COLO668 (cell line): Measurements from ENCODE around the gene EIF4E.

Experiments used
- DNase-seq: peaks from one replicate; lab custom pipeline; 2025; ENCODE audit not compliant: unreplicated experiment; lab: John Stamatoyannopoulos, UW

Gene EIF4E, protein sequence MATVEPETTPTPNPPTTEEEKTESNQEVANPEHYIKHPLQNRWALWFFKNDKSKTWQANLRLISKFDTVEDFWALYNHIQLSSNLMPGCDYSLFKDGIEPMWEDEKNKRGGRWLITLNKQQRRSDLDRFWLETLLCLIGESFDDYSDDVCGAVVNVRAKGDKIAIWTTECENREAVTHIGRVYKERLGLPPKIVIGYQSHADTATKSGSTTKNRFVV

DNA sequence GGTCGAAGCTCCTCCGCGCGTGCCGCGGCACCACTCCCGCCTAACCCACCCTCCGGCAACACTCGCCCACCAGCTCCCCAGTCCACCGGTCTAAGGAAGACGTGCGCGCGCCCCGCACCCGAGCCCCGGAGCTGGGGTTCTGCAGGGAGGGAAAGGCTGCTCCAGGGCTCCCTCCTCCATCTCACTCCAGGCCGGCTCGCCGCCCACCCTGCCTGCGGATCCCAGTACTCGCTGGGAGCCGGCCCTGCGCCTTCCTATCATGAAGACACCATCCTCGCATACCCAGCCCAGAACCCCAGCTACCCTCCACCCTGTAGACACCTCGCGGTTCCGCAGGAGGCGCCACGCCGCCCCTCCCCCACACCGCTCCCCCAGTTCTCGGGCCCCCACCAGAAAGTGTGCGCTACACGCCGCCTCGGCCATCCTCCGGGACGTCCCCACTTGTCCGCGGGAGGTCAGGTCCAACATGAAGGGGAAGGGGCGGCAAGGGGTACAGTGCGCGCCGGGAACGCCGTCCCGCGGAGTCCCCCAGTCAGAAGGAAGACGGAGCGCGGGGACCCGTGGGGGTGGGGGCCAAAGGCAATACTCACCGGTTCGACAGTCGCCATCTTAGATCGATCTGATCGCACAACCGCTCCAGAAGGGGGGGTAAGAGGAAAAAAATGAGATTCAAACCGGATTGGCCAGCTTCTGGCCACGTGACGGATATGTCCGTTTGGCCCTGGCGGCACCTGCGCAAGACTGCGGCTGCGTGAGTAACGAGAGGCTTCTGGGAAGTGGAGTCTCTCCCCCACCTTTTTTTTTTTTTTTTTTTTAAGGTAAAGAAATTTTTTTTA is at the start of gene EIF4E:
EIF4E (minus strand) TSS at position 629 of the 836 bp plus-strand sequence; CDS start at position 608, 21 bp downstream.
- peak; percentile 97 for DNase-seq

- DNase-seq, result no peak
Observed at GRCh38 chr4:98977557-98977956, 48.6 kb upstream of the EIF4E start.

DNA sequence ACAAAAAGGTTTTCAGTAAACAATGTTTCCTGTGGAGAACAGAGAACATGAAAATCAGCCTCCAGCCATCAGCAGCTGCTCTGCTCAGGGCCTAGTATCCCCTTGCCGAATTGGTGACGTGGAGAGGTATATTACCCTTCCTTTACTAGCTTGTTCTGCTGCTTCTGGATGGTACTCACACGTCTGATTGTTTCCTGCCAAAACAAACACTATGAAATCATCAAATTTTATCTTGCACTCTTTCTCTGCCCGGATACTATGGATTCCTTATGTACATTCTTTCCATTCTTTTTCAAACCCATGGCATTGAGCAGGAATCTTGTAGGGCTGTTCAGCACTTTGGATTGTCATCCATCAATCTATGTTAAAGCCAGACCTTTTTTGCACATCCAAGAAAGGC is 47.8 kb upstream of the EIF4E start:
- DNase-seq, result no peak

GRCh38 chr4:98969878-98970785 is 41.2 kb upstream of the EIF4E start:
- no peak for DNase-seq

DNA sequence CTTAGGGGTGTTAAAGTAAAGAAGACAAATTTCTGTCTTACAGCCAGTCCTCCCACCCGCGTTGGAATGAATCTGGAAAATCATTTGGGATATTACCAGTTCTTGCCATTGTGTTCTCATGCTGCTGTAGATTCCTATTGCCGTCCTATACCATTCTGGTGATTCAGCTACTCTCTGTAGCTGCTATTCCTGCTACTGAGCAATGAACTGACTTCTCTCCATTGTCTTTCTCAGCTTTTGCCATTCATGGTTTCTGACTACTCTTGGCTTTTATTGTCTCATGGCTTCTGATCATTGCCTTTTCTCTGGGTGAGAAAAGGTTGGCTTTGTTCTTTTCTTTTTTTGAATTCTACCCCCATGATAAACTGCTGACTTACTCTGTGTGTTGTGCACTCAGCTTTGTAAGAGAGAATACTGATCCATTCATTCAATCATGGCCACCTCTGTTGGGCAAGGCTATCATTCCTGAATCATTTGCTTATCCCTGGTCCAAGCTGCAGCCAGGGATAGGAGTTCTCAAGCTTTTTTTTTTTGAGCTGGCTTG is 38.9 kb upstream of the EIF4E start:
- DNase-seq, result no peak

GRCh38 chr4:98966926-98967325 is 38.0 kb upstream of the EIF4E start:
- no peak for DNase-seq

DNA sequence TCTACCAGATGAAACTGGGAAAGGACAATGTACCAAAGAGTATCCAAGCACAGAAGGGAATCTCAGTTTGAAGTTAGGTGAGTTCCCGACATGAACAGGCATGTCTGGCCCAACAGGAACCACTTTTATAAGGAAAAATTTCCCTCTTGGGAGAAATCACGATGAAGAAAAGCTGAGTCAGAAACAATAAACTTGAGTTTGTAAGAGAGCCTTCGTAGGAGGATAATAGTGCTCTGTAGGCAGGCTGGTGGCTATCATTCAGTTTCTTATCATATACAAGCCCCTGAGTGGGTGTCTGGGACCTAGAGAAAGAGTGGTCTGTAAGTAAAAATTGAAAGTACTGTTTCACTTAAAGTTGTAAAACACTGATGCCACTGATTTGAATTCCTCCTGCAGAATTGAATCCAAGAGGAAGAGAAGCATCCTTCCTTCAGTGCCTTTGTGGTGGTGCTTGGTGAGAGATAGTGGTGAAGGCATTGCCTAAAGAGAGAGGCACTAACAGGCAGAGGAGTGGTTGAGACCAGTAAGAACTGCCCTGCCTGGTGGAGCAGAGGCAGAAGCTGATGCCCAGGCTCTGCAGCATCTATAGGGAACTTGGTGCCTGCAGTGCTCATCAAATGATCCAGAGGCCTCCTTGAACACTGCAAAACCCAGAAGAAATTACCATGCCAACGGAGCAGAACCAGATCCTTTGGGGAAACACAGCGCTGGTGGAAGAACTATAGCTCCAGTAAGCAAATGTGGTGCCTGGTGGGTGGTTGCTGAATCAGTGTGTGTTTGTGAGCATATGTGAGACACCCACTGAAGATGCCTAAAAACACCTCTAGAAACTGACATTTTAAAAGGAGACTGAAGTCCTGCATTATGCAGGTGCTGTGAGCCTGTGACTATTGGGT is 34.9 kb upstream of the EIF4E start:
- no peak for DNase-seq

DNA sequence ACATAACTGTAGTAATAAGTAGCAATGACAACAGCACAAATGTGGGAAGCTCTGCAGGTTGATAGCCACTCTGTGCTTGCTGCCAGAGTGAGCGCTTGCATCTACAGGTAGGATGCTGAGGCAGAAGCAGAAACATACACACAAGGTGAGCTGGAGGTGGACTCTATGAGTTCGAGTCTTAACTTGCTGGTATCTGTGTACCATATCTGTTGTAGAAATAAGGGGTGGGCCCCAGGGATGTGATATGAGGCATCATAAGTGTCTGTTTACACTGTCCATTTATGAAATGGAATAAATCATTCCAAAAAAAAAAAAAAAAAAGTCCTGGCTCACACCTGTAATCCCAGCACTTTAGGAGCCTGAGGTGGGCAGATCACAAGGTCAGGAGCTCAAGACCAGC is 32.8 kb upstream of the EIF4E start:
- DNase-seq, result no peak

GRCh38 chr4:98959411-98959810 is 30.5 kb upstream of the EIF4E start:
- no peak for DNase-seq

DNA sequence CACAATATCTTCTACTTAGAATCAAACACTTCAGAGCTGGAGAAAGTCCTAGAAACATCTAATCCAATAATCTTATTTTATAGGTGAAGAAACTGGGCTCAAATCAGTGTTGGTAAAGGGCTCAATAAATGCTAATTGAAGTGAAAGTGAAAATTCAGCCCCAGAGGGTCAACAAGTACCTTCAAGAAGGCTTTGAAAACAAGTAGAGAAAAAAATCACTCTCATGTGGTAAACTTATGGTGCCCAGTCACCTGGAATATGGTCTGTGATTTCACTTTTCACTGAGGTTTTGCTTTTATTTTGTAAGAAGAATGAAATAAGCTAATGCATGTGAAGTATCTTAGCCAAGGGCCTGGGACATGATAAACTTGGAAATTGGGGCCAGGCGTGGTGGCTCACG is 29.1 kb upstream of the EIF4E start:
- DNase-seq, result no peak

- DNase-seq, result no peak
Observed at GRCh38 chr4:98955229-98955628, 26.3 kb upstream of the EIF4E start.

- no peak for DNase-seq
Observed at GRCh38 chr4:98951710-98952109, 22.8 kb upstream of the EIF4E start.

DNA sequence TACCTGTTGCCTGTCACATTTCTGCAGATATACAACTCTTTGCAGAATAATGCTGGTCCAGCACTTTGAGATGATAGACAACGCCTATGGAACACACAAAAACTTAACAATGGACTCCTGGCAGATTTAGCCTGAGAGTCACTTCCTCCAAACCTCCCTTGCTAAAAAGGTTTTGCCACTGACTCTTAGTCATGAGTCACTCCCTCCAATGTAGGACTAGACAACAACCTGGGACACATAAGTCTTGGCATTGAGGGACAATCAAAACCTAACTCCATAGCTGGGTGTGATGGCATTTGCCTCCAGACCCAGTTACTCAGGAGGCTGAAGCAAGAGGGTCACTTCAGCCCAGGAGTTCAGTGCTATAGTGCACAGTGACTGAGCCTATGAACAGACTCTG is 22.0 kb upstream of the EIF4E start:
- DNase-seq, result no peak

DNA sequence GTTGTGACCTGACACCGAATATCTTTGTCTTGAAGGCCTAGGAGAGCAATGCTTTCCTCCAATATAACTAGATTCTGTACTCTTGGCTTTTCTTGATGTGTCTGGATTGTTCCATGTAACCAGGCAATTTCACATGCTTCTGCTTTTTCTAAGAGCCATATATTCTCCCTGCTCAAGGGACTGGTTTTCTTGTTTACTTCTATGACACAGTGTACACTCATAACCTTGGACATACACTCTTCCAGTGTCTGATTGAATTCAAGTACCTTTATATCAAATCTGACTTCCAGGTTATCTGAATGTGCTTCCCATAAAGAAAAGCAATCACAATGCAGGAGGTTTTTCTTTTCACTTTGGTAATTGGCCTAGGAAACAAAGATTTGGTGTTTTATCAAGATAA is 17.4 kb upstream of the EIF4E start:
- DNase-seq, result no peak

DNA sequence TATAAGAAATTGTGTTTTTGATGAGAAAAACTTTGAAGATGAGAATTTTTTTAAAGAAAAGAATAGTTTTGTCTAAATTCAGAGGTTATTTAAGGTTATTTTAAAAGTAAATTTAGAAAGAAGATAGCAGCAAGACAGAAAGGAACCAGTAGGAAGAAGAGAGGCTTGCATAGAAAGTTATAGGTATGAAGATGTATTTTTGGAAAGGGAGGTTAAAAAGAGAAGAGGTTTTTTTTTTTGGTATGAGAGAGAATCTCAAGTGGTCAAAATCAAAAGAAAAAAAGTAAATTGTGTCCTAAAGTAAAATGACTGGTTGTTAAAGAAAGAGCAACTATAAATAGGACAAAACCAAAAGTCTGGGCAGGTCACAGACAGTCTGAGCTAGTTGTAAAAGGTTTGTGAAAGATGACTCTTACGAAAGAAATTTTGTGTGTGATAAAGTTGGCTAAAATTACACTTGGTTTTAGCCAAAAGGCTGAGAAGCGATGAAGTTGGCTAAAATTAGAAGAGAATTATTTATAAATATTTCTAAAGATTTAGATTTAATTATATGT is 16.4 kb upstream of the EIF4E start:
- no peak for DNase-seq

- no peak for DNase-seq
Observed at GRCh38 chr4:98939892-98940298, 11.0 kb upstream of the EIF4E start.

DNA sequence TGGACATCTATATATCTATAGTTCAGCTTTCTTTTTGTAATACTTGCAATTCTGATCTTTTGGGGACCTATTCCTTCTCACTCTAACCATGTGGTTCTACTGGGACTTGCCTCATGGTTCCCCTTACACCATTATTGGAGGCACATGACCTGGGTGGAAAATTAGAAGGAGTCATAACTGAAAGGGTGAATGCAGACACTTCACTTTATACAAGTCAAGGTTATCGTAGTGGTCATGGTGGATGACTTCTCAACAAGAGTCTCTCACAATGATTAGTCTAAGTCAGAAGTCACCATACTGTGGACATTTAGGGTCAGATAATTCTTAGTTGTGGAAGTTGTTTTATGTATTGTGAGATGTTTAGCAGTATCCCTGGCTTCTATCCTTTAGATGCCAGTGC is 10.5 kb upstream of the EIF4E start:
- DNase-seq, result no peak

DNA sequence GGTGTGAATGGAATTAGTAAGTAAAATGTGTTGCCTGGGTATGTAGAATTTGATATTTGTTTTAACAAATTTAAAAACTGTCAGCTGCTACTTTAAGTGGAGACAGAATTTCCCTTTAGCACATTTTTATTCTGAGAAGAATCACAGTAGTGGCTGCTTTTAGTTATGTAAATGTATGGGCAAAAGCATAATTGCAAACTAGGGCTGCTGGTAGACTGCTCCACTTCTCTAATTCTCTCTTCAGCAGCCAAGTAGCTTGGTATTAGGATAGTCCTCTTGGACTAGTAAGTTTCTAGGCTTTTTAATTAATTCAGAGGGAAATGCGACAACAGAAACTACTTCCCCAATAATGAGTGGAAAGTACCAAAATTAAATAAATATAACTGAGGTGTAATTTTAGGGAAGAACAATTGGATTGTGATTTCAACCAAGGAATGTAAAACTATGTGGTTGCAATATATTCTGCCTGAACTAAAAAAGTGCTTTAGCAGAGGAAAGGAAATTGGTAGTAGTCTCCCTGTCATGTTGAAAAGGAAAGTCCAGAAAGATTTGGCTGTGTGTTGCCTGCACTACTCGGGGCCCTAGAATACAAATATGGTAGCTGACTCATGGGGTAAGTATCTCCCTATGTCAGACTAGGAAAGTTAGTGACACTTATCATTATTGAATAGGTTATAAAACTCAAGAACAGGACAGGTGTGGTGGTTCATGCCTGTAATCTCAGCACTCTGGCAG is 9.2 kb upstream of the EIF4E start:
- no peak for DNase-seq

DNA sequence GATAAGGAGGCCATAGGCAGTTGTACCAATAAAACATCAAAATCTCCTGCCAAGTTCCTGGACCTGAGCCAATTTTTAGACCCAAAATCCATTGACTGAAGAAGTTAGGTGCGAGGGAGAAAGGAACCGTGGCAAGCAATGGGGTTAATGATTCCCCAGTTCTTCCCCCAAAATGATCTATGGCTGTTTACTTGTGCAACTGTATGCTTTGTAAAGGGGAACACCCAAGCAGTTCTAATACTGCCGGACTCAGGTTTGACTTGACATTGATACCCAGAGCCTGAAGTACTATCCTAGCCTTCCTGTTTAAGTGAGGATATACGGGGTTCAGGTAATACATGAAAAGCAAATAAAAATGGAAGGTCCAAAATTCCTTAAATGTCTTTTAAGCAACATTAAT is 6.7 kb upstream of the EIF4E start:
- DNase-seq, result no peak
